Caco-2 (cell line): ENCODE data around the gene CEACAM21. TPM values are rescaled to one million over a fixed set of nuclear protein-coding genes. Genes with fewer than 3 reads are reported as not detected.

ENCODE experiments used
- BruUV-seq: library from RNA; stranded (reverse); fragments of 400-500 nt; replicated peaks from 2 replicates; lab custom pipeline; 2021; lab: Mats Ljungman, UMichigan
- CTCF ChIA-PET: fragments of 300-600 bp; sonication (Branson Sonifier 250); formaldehyde crosslinking; loops from one replicate; lab custom pipeline; 2022; ENCODE audit warnings: antibody characterized with exemption; lab: Charles Lee
- POLR2A ChIA-PET: fragments of 300-600 bp; sonication (Branson Sonifier 250); formaldehyde crosslinking; loops from one replicate; lab custom pipeline; 2022; ENCODE audit warnings: antibody characterized with exemption; lab: Charles Lee
- DNase-seq, 2 experiments: peaks; one replicate each; pipeline versions ENCODE4 v3.0.0 to v3.0.0-alpha.2; 2020 to 2022
- H3K27me3 ChIP-seq: replicated peaks from 2 replicates; pipeline ENCODE4 v1.6.0; 2011; ENCODE audit warnings: low read length; ENCODE audit not compliant: control insufficient read depth, insufficient read depth
- H3K36me3 ChIP-seq: 2 replicates; pipeline ENCODE4 v1.5.1; 2011; ENCODE audit warnings: low read length; ENCODE audit not compliant: control insufficient read depth, insufficient read depth
- H3K4me1 ChIP-seq: fragments of 250-450 bp; sonication (Bioruptor Pico); 2 replicates; pipeline ENCODE4 v1.5.1; 2020; ENCODE audit warnings: mild to moderate bottlenecking
- H3K4me3 ChIP-seq: 2 replicates; pipeline ENCODE4 v1.5.1; 2011; ENCODE audit warnings: low read depth, mild to moderate bottlenecking, control low read depth, low read length
- H3K9me3 ChIP-seq: fragments of 250-450 bp; sonication (Bioruptor Pico); 2 replicates; pipeline ENCODE4 v1.5.1; 2020; ENCODE audit warnings: mild to moderate bottlenecking, moderate library complexity
- H3K27ac Mint-ChIP-seq: one replicate; pipeline ENCODE4 v1.8.0; 2022; ENCODE audit warnings: mixed read lengths; ENCODE audit not compliant: unreplicated experiment
- H3K27me3 Mint-ChIP-seq: one replicate; pipeline ENCODE4 v1.8.0; 2022; ENCODE audit warnings: mixed read lengths; ENCODE audit not compliant: insufficient read depth, unreplicated experiment
- H3K36me3 Mint-ChIP-seq: one replicate; pipeline ENCODE4 v1.8.0; 2022; ENCODE audit warnings: mild to moderate bottlenecking, mixed read lengths; ENCODE audit not compliant: insufficient read depth, unreplicated experiment
- H3K4me1 Mint-ChIP-seq: one replicate; pipeline ENCODE4 v1.8.0; 2022; ENCODE audit warnings: low read depth, mixed read lengths; ENCODE audit not compliant: unreplicated experiment
- H3K4me3 Mint-ChIP-seq: one replicate; pipeline ENCODE4 v1.8.0; 2022; ENCODE audit warnings: mild to moderate bottlenecking, moderate library complexity, mixed read lengths; ENCODE audit not compliant: unreplicated experiment
- H3K9me3 Mint-ChIP-seq: one replicate; pipeline ENCODE4 v1.8.0; 2022; ENCODE audit warnings: mixed read lengths; ENCODE audit not compliant: unreplicated experiment
- CTCF ChIP-seq, 2 experiments: fragments of 200-600 bp in 1 of 2; IDR thresholded peaks; 1 replicate in 1 of 2; 2 replicates in 1 of 2; pipeline versions ENCODE4 v1.5.1 to v1.8.0; 2011 to 2022; ENCODE audit warnings: antibody characterized with exemption in 1 of 2, control low read depth in 1 of 2, inconsistent platforms in 1 of 2, low read depth in 1 of 2, low read length in 1 of 2, mild to moderate bottlenecking in 1 of 2, moderate library complexity in 1 of 2; ENCODE audit not compliant: insufficient read depth in 1 of 2, severe bottlenecking in 1 of 2, unreplicated experiment in 1 of 2
- intact Hi-C: fragments of 100-400 bp; cut with micrococcal nuclease; formaldehyde crosslinking; loops from one replicate; pipeline ENCODE4 v1.10.0; 2022; ENCODE audit not compliant: unreplicated experiment
- total RNA-seq: library from RNA; stranded (reverse); gene quantifications from 2 replicates; pipeline ENCODE4 v1.2.3, GENCODE V29; 2022

CEACAM21 gene
- total RNA-seq, 1 experiment from 2014 or later = not detected

GRCh38 chr19:41617941-41618730 lies 42.2 kb downstream of the CEACAM21 start:
- no peaks in the 10 kb centered on the region for H3K9me3 Mint-ChIP-seq
- no peaks in the 10 kb centered on the region for H3K36me3 Mint-ChIP-seq
- no peak overlapping the region for H3K4me3 ChIP-seq
- H3K9me3 ChIP-seq = no peaks in the 10 kb centered on the region
- intact Hi-C loops = no loop called here
- CTCF ChIA-PET = interaction anchor here (1.0 kb wide), 1 partner anchor 14 kb away, joined by 3 read pairs; no protein-coding TSS in a partner anchor
- no peak overlapping the region for H3K4me3 Mint-ChIP-seq
- H3K27ac Mint-ChIP-seq = no peak overlapping the region
- BruUV-seq = no TSS peak
- DNase-seq = no peak
- peaks cover 17% of the 10 kb centered on the region for H3K27me3 Mint-ChIP-seq
- no peaks in the 10 kb centered on the region for H3K4me1 ChIP-seq
- no peak for TF ChIP-seq CTCF (IDR thresholded peaks at IDR 0.05; ENCODE audit: insufficient read depth in 1 of 2, low read depth in 1 of 2, low read length in 1 of 2, severe bottlenecking in 1 of 2, unreplicated experiment in 1 of 2)
- no peaks in the 10 kb centered on the region for H3K4me1 Mint-ChIP-seq
- POLR2A ChIA-PET = no interaction called here
- H3K36me3 ChIP-seq = no peaks in the 10 kb centered on the region
- no peaks in the 10 kb centered on the region for H3K27me3 ChIP-seq

GRCh38 chr19:41619018-41619556 lies 43.1 kb downstream of the CEACAM21 start:
- Histone ChIP-seq H3K9me3 (no peaks in the 10 kb centered on the region), H3K4me1 (no peaks in the 10 kb centered on the region), H3K36me3 (no peaks in the 10 kb centered on the region), H3K4me3 (no peak overlapping the region), H3K27me3 (no peaks in the 10 kb centered on the region)
- DNase-seq = no peak
- no peaks in the 10 kb centered on the region for H3K9me3 Mint-ChIP-seq
- no peak overlapping the region for H3K27ac Mint-ChIP-seq
- CTCF ChIA-PET = no interaction called here
- no TSS peak for BruUV-seq
- intact Hi-C loops = no loop called here
- no peak overlapping the region for H3K4me3 Mint-ChIP-seq
- H3K4me1 Mint-ChIP-seq = no peaks in the 10 kb centered on the region
- H3K27me3 Mint-ChIP-seq = peaks cover 20% of the 10 kb centered on the region
- no peak for TF ChIP-seq CTCF (IDR thresholded peaks at IDR 0.05; ENCODE audit: insufficient read depth in 1 of 2, low read depth in 1 of 2, low read length in 1 of 2, severe bottlenecking in 1 of 2, unreplicated experiment in 1 of 2)
- H3K36me3 Mint-ChIP-seq = no peaks in the 10 kb centered on the region
- POLR2A ChIA-PET = no interaction called here

GRCh38 chr19:41620171-41620570 lies 44.2 kb downstream of the CEACAM21 start:
- CTCF ChIA-PET = no interaction called here
- BruUV-seq = no TSS peak
- Histone ChIP-seq H3K9me3 (no peaks in the 10 kb centered on the region), H3K36me3 (no peaks in the 10 kb centered on the region), H3K4me1 (no peaks in the 10 kb centered on the region), H3K4me3 (no peak overlapping the region), H3K27me3 (no peaks in the 10 kb centered on the region)
- no peaks in the 10 kb centered on the region for H3K9me3 Mint-ChIP-seq
- no peak overlapping the region for H3K4me3 Mint-ChIP-seq
- peaks cover 20% of the 10 kb centered on the region for H3K27me3 Mint-ChIP-seq
- H3K4me1 Mint-ChIP-seq = no peaks in the 10 kb centered on the region
- H3K36me3 Mint-ChIP-seq = no peaks in the 10 kb centered on the region
- DNase-seq = no peak
- no peak overlapping the region for H3K27ac Mint-ChIP-seq
- no peak for TF ChIP-seq CTCF (IDR thresholded peaks at IDR 0.05; ENCODE audit: insufficient read depth in 1 of 2, low read depth in 1 of 2, low read length in 1 of 2, severe bottlenecking in 1 of 2, unreplicated experiment in 1 of 2)
- POLR2A ChIA-PET = no interaction called here
- intact Hi-C loops = no loop called here
